GM21526 (cell line): ENCODE results near the gene AUH.

Experiments used
- ATAC-seq: cut with Tn5 transposase; IDR thresholded peaks from one replicate; pipeline ENCODE4 v1.9.1; 2021; ENCODE audit warnings: moderate library complexity; ENCODE audit not compliant: unreplicated experiment, low FRiP score

Gene AUH

DNA sequence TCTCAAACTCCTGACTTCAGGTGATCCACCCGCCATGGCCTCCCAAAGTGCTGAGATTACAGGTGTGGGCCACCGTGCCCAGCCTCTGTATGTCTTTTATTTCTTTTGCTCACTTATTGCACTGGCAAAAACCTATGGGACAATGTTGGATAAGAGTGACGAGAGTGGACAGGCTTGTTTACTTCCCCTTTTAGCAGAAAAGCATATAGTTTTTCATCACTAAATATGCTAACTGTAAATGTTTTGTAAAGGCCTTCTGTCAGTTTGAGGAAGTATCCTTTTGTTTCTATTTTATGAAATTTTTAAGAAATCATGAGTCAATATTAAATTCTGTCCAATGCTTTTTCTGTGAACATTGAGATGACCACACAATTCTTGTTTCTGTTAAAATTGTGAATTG lies 103.3 kb downstream of the AUH start:
- no peak for ATAC-seq

GRCh38 chr9:91256235-91256634 lies 105.5 kb downstream of the AUH start:
- ATAC-seq, result no peak

- ATAC-seq, result no peak
These were observed 106.4 kb downstream of the AUH start for GRCh38 chr9:91255327-91255726.

- ATAC-seq, result no peak
These were observed 108.2 kb downstream of the AUH start for GRCh38 chr9:91253488-91253887.

DNA sequence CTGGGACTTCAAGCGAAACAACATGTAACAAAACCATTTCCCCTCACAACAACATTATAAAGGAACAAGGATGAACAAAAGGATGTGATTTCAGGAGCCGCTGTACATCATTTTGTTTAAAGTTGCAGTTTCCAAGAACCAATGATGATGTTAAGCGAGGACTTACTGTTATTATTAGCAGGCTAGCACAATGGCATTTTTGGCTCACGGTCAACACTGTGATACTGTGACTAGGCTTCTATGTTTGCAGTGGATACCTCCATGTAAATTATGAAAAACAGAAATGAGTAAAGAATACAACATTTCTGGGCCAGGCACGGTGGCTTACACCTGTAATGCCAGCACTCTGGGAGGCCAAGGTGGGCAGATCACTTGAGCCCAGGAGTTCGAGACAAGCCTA lies 113.0 kb downstream of the AUH start:
- ATAC-seq, result no peak

GRCh38 chr9:91247278-91247677 lies 114.4 kb downstream of the AUH start:
- ATAC-seq, result no peak

GRCh38 chr9:91246846-91247245 lies 114.9 kb downstream of the AUH start:
- no peak for ATAC-seq

- no peak for ATAC-seq
These were observed 116.0 kb downstream of the AUH start for GRCh38 chr9:91245431-91246313.

- no peak for ATAC-seq
These were observed 118.7 kb downstream of the AUH start for GRCh38 chr9:91243029-91243428.

DNA sequence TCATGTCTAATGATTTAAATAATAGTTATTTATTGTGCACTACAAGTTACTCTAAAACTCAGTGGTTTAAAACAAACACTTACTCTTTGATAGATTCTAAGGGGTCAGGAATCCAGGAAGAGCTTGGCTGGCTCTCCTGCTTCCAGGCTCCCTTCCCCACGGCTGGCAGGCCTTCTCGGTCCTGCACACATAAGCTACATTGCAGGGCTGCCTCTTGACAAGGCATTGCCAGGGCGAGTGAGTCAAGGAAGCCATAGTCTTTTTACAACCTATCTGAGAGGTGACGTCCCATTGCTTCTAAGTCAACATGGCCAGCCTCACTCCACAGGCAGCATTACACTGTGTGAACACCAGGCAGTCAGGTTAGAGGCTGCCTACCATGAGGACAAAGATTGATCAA lies 119.8 kb downstream of the AUH start:
- no peak for ATAC-seq

- no peak for ATAC-seq
These were observed 121.0 kb downstream of the AUH start for GRCh38 chr9:91240596-91241165.

GRCh38 chr9:91239367-91240111 lies 122.2 kb downstream of the AUH start:
- ATAC-seq, result no peak

- no peak for ATAC-seq
These were observed 127.2 kb downstream of the AUH start for GRCh38 chr9:91234523-91234922.

GRCh38 chr9:91231619-91232018 lies 130.1 kb downstream of the AUH start:
- ATAC-seq, result no peak

- ATAC-seq, result no peak
These were observed 138.7 kb downstream of the AUH start for GRCh38 chr9:91223000-91223399.

- ATAC-seq, result no peak
These were observed 139.3 kb downstream of the AUH start for GRCh38 chr9:91222457-91222856.

DNA sequence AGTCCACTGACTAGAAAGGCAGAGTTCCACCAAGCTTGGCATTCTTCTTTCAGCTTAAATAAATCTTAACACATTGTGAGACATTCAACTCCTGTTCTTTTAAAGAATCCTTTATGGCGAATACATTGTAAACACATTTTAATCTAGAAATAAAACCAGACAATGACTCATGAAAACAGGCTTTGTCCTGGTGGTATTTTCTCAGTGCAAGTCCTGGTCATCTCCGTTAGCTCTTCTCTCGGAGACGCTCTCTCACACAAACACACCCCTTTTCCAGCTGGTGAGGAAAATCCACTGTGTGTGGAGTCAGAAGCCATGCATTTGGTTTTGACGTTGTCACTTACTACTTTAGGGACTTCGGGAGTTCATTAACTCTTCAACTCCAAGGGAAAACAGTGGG lies 140.4 kb downstream of the AUH start:
- ATAC-seq, result no peak

- no peak for ATAC-seq
These were observed 141.1 kb downstream of the AUH start for GRCh38 chr9:91220491-91221135.

DNA sequence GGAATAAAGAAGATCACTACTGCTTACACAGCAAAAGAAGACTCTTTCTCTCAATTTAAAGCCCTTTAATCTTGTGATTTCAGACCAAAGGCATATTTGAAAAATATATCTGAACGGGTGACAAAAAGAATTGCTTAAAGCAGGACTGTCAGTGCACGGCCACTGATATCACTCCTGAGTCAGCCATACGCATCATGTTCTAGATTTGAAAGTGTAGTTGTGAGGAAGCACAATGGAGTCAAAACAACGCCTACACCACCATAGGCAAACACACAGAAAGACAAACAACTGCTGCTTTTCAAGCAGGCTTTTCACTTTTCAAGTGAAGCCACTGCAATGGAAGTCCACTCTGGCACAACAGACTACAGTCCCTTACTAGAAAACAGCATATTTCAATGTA lies 141.7 kb downstream of the AUH start:
- ATAC-seq, result no peak

DNA sequence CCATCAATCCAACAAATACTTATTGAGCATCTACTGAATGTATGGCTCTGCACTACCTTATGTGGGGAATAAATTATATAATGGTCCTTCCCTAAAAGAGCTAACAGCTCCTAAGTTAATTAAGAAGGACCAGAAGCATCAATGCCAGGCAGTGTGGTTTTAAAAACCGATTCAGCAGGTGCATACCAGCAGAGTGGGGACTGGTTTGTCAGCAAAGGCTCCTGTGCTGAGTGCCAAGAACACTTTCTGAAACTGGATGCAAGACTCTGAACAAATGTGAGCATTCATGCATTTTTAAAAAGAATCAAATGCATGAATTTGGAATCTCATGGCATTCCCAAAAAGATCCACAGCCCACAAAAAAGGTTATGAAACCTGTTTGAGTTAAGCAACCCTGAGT lies 142.2 kb downstream of the AUH start:
- ATAC-seq, result no peak

- no peak for ATAC-seq
These were observed 144.3 kb downstream of the AUH start for GRCh38 chr9:91217388-91217787.
